Measurements from ENCODE around the gene PLA2G6.
"Not testable (repeated sequence)": the region's sequence is repeated elsewhere in the genome, so short reads cannot be mapped to it uniquely, and the experiment has no call there.

Gene PLA2G6

GRCh38 chr22:38081941-38082828 lies 99.4 kb downstream of the PLA2G6 start:
- DNase-seq, result no peak

GRCh38 chr22:38081636-38081940 lies 100.0 kb downstream of the PLA2G6 start:
- no peak for DNase-seq

GRCh38 chr22:38080850-38081635 lies 100.6 kb downstream of the PLA2G6 start:
- no peak for DNase-seq

- DNase-seq, result no peak
These were observed 101.2 kb downstream of the PLA2G6 start for GRCh38 chr22:38080474-38080849.

GRCh38 chr22:38079804-38080203 lies 101.8 kb downstream of the PLA2G6 start:
- DNase-seq, result no peak

- DNase-seq, result not testable (repeated sequence)
These were observed 102.4 kb downstream of the PLA2G6 start for GRCh38 chr22:38079208-38079607.

GRCh38 chr22:38078046-38078840 lies 103.4 kb downstream of the PLA2G6 start:
- DNase-seq, result no peak

- no peak for DNase-seq
These were observed 104.0 kb downstream of the PLA2G6 start for GRCh38 chr22:38077595-38077994.

GRCh38 chr22:38077096-38077495 lies 104.5 kb downstream of the PLA2G6 start:
- DNase-seq, result no peak

GRCh38 chr22:38075961-38076360 lies 105.7 kb downstream of the PLA2G6 start:
- DNase-seq, result no peak

- no peak for DNase-seq
These were observed 106.4 kb downstream of the PLA2G6 start for GRCh38 chr22:38075105-38075825.

GRCh38 chr22:38074181-38075104 lies 107.2 kb downstream of the PLA2G6 start:
- DNase-seq, result no peak

GRCh38 chr22:38073150-38074130 lies 108.2 kb downstream of the PLA2G6 start:
- DNase-seq, result no peak

GRCh38 chr22:38072322-38073149 lies 109.1 kb downstream of the PLA2G6 start:
- no peak for DNase-seq

- no peak for DNase-seq
These were observed 110.0 kb downstream of the PLA2G6 start for GRCh38 chr22:38071421-38072321.

- DNase-seq, result no peak
These were observed 111.2 kb downstream of the PLA2G6 start for GRCh38 chr22:38070250-38070921.

GRCh38 chr22:38069372-38070249 lies 112.0 kb downstream of the PLA2G6 start:
- DNase-seq, result no peak

All from activated CD8-positive, alpha-beta memory T cell treated with anti-CD3 and anti-CD28 coated beads, Interleukin-2, amount 50 U/mL, for 4 hours (primary cell).